SK-N-MC (cell line): ENCODE results near the gene COL8A1.
A peak's percentile ranks its signal among the peaks of the same experiment; 100 is the strongest.

Experiments used
- DNase-seq: peaks from one replicate; pipeline ENCODE4 v3.0.0-alpha.2; 2011; ENCODE audit warnings: low read depth, low spot score
- H3K27ac ChIP-seq: fragments of 200-600 bp; sonication (generic); 2 replicates; pipeline ENCODE4 v1.5.1; 2016; ENCODE audit warnings: mixed run types
- H3K36me3 ChIP-seq: fragments of 200-600 bp; sonication (generic); 2 replicates; pipeline ENCODE4 v1.6.1; 2017; ENCODE audit warnings: antibody characterized with exemption, low read length, mixed read lengths; ENCODE audit not compliant: insufficient read depth
- H3K4me3 ChIP-seq: fragments of 200-600 bp; sonication (generic); 2 replicates; pipeline ENCODE4 v1.5.1; 2016
- H3K9ac ChIP-seq: fragments of 200-600 bp; sonication (generic); 2 replicates; pipeline ENCODE4 v1.8.0; 2017; ENCODE audit warnings: mixed run types, mixed read lengths; ENCODE audit not compliant: insufficient read length
- H3K9me3 ChIP-seq: fragments of 200-600 bp; sonication (generic); 2 replicates; pipeline ENCODE4 v1.6.1; 2017; ENCODE audit warnings: low read depth, mild to moderate bottlenecking, antibody characterized with exemption, low read length, moderate library complexity, mixed read lengths
- EZH2 ChIP-seq: fragments of 200-600 bp; sonication (generic); IDR thresholded peaks from one replicate; pipeline ENCODE4 v1.6.1; 2017; ENCODE audit warnings: antibody characterized with exemption
- FOXP2 ChIP-seq: optimal IDR thresholded peaks from 2 replicates; pipeline ENCODE3; 2011; ENCODE audit warnings: mild to moderate bottlenecking, moderate library complexity; ENCODE audit not compliant: insufficient read depth; ENCODE audit errors: extremely low read length, control extremely low read depth
- POLR2AphosphoS5 ChIP-seq: IDR thresholded peaks from 2 replicates; pipeline ENCODE4 v1.6.1; 2012; ENCODE audit warnings: mild to moderate bottlenecking, low read depth, low read length, borderline replicate concordance

COL8A1 gene

GRCh38 chr3:99772671-99773070 is 134.3 kb downstream of the COL8A1 start:
- TF ChIP-seq EZH2 (no peak), POLR2AphosphoS5 (no peak)
- no peaks in the 10 kb centered on the region for H3K36me3 ChIP-seq
- DNase-seq = no peak
- H3K4me3 ChIP-seq = no peak overlapping the region
- H3K9me3 ChIP-seq = no peaks in the 10 kb centered on the region
- no peak overlapping the region for H3K27ac ChIP-seq
- H3K9ac ChIP-seq = no peak overlapping the region

GRCh38 chr3:99774467-99774866 is 136.1 kb downstream of the COL8A1 start:
- Histone ChIP-seq H3K9me3 (no peaks in the 10 kb centered on the region), H3K4me3 (no peak overlapping the region), H3K9ac (no peak overlapping the region), H3K36me3 (no peaks in the 10 kb centered on the region), H3K27ac (no peak overlapping the region)
- no peak for DNase-seq
- TF ChIP-seq FOXP2 = no peak
- no peak for TF ChIP-seq POLR2AphosphoS5
- TF ChIP-seq EZH2 = no peak

GRCh38 chr3:99776516-99777209 is 138.3 kb downstream of the COL8A1 start:
- Histone ChIP-seq H3K36me3 (no peaks in the 10 kb centered on the region), H3K9ac (no peak overlapping the region), H3K4me3 (no peak overlapping the region; the same call in 1 of the 2 replicates), H3K9me3 (no peaks in the 10 kb centered on the region), H3K27ac (no peak overlapping the region)
- DNase-seq = no peak
- TF ChIP-seq FOXP2 (no peak), EZH2 (no peak), POLR2AphosphoS5 (no peak)

GRCh38 chr3:99777210-99777549 is 138.8 kb downstream of the COL8A1 start:
- Histone ChIP-seq H3K9me3 (no peaks in the 10 kb centered on the region), H3K27ac (peak overlapping the region; percentile 34; the same call in 1 of the 2 replicates), H3K36me3 (no peaks in the 10 kb centered on the region), H3K4me3 (peak overlapping the region; percentile 53), H3K9ac (no peak overlapping the region)
- TF ChIP-seq POLR2AphosphoS5 (no peak), EZH2 (no peak)
- no peak for DNase-seq

GRCh38 chr3:99777708-99778107 is 139.3 kb downstream of the COL8A1 start:
- TF ChIP-seq FOXP2 (no peak), POLR2AphosphoS5 (peak; percentile 64; the same call in 1 of the 2 replicates)
- H3K4me3 ChIP-seq = peak overlapping the region; percentile 53
- H3K9ac ChIP-seq = no peak overlapping the region
- no peak for DNase-seq
- H3K9me3 ChIP-seq = no peaks in the 10 kb centered on the region
- no peaks in the 10 kb centered on the region for H3K36me3 ChIP-seq
- H3K27ac ChIP-seq = peak overlapping the region; percentile 34; the same call in 1 of the 2 replicates

- H3K36me3 ChIP-seq = no peaks in the 10 kb centered on the region
- no peaks in the 10 kb centered on the region for H3K9me3 ChIP-seq
- H3K27ac ChIP-seq = no peak overlapping the region
- no peak overlapping the region for H3K4me3 ChIP-seq
- DNase-seq = no peak
- TF ChIP-seq POLR2AphosphoS5 = no peak
- no peak for TF ChIP-seq FOXP2
- no peak overlapping the region for H3K9ac ChIP-seq
Observed at GRCh38 chr3:99780749-99781148, 142.4 kb downstream of the COL8A1 start.

GRCh38 chr3:99781761-99782160 is 143.4 kb downstream of the COL8A1 start:
- TF ChIP-seq EZH2 = no peak
- no peak for TF ChIP-seq FOXP2
- no peak for TF ChIP-seq POLR2AphosphoS5
- H3K9me3 ChIP-seq = no peaks in the 10 kb centered on the region

GRCh38 chr3:99783011-99783573 is 144.7 kb downstream of the COL8A1 start:
- H3K27ac ChIP-seq = no peak overlapping the region
- H3K4me3 ChIP-seq = no peak overlapping the region
- no peaks in the 10 kb centered on the region for H3K36me3 ChIP-seq
- H3K9ac ChIP-seq = no peak overlapping the region
- no peak for TF ChIP-seq EZH2
- TF ChIP-seq POLR2AphosphoS5 = no peak
- TF ChIP-seq FOXP2 = no peak
- no peaks in the 10 kb centered on the region for H3K9me3 ChIP-seq
- DNase-seq = no peak

More at GRCh38 chr3:99781761-99782160, 143.4 kb downstream of the COL8A1 start:
- no peak overlapping the region for H3K9ac ChIP-seq
- no peak overlapping the region for H3K4me3 ChIP-seq
- no peak overlapping the region for H3K27ac ChIP-seq
- no peaks in the 10 kb centered on the region for H3K36me3 ChIP-seq
- DNase-seq = no peak
